BLaER1 treated with 17β-estradiol and CSF1 and Interleukin-3, amounts not matched to agents 10 nM and 100 nM (cell line): ENCODE data around the gene CEMIP2.

ENCODE experiments used
- H3K27ac ChIP-seq, 11 experiments: shearing (Covaris generic); formaldehyde crosslinking; 2 replicates each; pipeline ENCODE4 v1.8.1; 2022
- H3K27me3 ChIP-seq, 11 experiments: shearing (Covaris generic); formaldehyde crosslinking; 2 replicates each; pipeline ENCODE4 v1.8.1; 2022
- H3K36me3 ChIP-seq, 11 experiments: shearing (Covaris generic); formaldehyde crosslinking; 2 replicates each; pipeline ENCODE4 v1.8.1; 2022
- H3K4me1 ChIP-seq, 10 experiments: shearing (Covaris generic); formaldehyde crosslinking; 2 replicates each; pipeline ENCODE4 v1.8.1; 2022
- H3K4me2 ChIP-seq, 11 experiments: shearing (Covaris generic); formaldehyde crosslinking; 2 replicates each; pipeline ENCODE4 v1.8.1; 2022
- H3K4me3 ChIP-seq, 10 experiments: shearing (Covaris generic); formaldehyde crosslinking; 2 replicates each; pipeline ENCODE4 v1.8.1; 2022
- H3K9ac ChIP-seq, 11 experiments: shearing (Covaris generic); formaldehyde crosslinking; 2 replicates each; pipeline ENCODE4 v1.8.1; 2022
- H3K9me3 ChIP-seq, 11 experiments: shearing (Covaris generic); formaldehyde crosslinking; replicated peaks in 1 of 11; 2 replicates each; pipeline ENCODE4 v1.8.1; 2022
- H4K20me1 ChIP-seq, 11 experiments: shearing (Covaris generic); formaldehyde crosslinking; 2 replicates each; pipeline ENCODE4 v1.8.1; 2022
- Cebpa-rat ChIP-seq, 11 experiments: shearing (Covaris generic); IDR thresholded peaks; 2 replicates each; pipeline ENCODE4 v1.8.1; 2022

The CEMIP2 gene

DNA sequence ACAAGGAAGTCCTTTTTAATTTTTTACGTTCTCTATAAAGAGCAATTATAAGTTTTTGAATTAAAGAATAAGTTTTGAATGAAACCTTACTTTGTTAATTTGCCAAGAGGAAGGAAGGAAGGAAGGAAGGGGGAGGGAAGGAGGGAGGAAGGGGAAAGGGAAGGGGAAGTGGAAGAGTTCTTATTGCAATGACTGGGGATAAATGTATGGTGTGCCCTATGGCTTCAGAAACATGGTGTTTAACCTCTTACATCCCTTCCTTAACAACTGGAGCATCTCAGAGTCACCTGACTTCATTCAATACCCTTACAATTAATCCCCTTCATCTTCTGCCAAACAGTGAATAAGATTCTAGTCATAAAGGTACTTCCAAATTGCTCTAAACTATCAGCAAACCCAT, 16.0 kb downstream of the CEMIP2 start:
- TF ChIP-seq Cebpa-rat (IDR thresholded peaks at IDR 0.05), result no peak
- H4K20me1 ChIP-seq, result peaks cover 0 to 98% (median 14%) of the 10 kb centered on the region in 11 experiments; a peak in 13 of 22 replicates

GRCh38 chr9:71748280-71748743, 20.0 kb downstream of the CEMIP2 start:
- Histone ChIP-seq H3K9me3 (peaks cover 0 to 8% (median 0%) of the 10 kb centered on the region in 11 experiments; a peak in 3 of 22 replicates), H4K20me1 (peaks cover 0 to 93% (median 0%) of the 10 kb centered on the region in 11 experiments; a peak in 5 of 22 replicates), H3K27ac (peak overlapping the region in 5 of 11 experiments; percentile 35 to 66 (median 56); a peak in 10 of 22 replicates), H3K36me3 (peaks cover 25 to 81% (median 68%) of the 10 kb centered on the region in 11 experiments), H3K9ac (peak overlapping the region in 2 of 11 experiments; percentile 9 to 27; a peak in 1 of 22 replicates), H3K4me2 (peak overlapping the region in 6 of 11 experiments; percentile 40 to 75 (median 60); a peak in 11 of 22 replicates), H3K4me1 (peaks cover 0 to 46% (median 21%) of the 10 kb centered on the region in 10 experiments; a peak in 13 of 20 replicates), H3K4me3 (no peak overlapping the region), H3K27me3 (no peaks in the 10 kb centered on the region)
- no peak for TF ChIP-seq Cebpa-rat (IDR thresholded peaks at IDR 0.05)

More for the DNA sequence above, 16.0 kb downstream of the CEMIP2 start:
- Histone ChIP-seq H3K9ac (no peak overlapping the region), H3K27me3 (no peaks in the 10 kb centered on the region), H3K4me1 (peaks cover 9 to 33% (median 20%) of the 10 kb centered on the region in 10 experiments), H3K36me3 (peaks cover 4 to 43% (median 33%) of the 10 kb centered on the region in 11 experiments; a peak in 21 of 22 replicates), H3K9me3 (peaks cover 0 to 8% (median 0%) of the 10 kb centered on the region in 11 experiments; a peak in 3 of 22 replicates), H3K4me2 (no peak overlapping the region), H3K27ac (no peak overlapping the region), H3K4me3 (no peak overlapping the region)

GRCh38 chr9:71747576-71747975, 20.7 kb downstream of the CEMIP2 start:
- H4K20me1 ChIP-seq, result peaks cover 0 to 92% (median 0%) of the 10 kb centered on the region in 11 experiments; a peak in 5 of 22 replicates
- peaks cover 25 to 88% (median 66%) of the 10 kb centered on the region in 11 experiments for H3K36me3 ChIP-seq
- peak overlapping the region in 1 of 10 experiments; percentile 10; a peak in 1 of 20 replicates for H3K4me3 ChIP-seq
- peak overlapping the region in 1 of 11 experiments; percentile 27; a peak in 1 of 22 replicates for H3K9ac ChIP-seq
- peak overlapping the region in 5 of 11 experiments; percentile 35 to 66 (median 56); a peak in 11 of 22 replicates for H3K27ac ChIP-seq
- H3K4me2 ChIP-seq, result peak overlapping the region in 6 of 11 experiments; percentile 40 to 75 (median 60); a peak in 11 of 22 replicates
- H3K4me1 ChIP-seq, result peaks cover 0 to 41% (median 21%) of the 10 kb centered on the region in 10 experiments; a peak in 13 of 20 replicates
- H3K9me3 ChIP-seq, result peaks cover 0 to 7% (median 0%) of the 10 kb centered on the region in 11 experiments; a peak in 1 of 22 replicates
- H3K27me3 ChIP-seq, result no peaks in the 10 kb centered on the region
- TF ChIP-seq Cebpa-rat (IDR thresholded peaks at IDR 0.05), result peak in 1 of 11 experiments; percentile 45; a peak in 1 of 22 replicates

- Histone ChIP-seq H4K20me1 (peaks cover 0 to 93% (median 0%) of the 10 kb centered on the region in 11 experiments; a peak in 5 of 22 replicates), H3K36me3 (peaks cover 25 to 89% (median 71%) of the 10 kb centered on the region in 11 experiments), H3K9ac (no peak overlapping the region), H3K27me3 (no peaks in the 10 kb centered on the region), H3K9me3 (peaks cover 0 to 4% (median 0%) of the 10 kb centered on the region in 11 experiments; a peak in 1 of 22 replicates), H3K4me3 (no peak overlapping the region), H3K27ac (peak overlapping the region in 2 of 11 experiments; percentile 63 to 66; a peak in 4 of 22 replicates), H3K4me1 (peaks cover 0 to 41% (median 21%) of the 10 kb centered on the region in 10 experiments; a peak in 13 of 20 replicates), H3K4me2 (peak overlapping the region in 6 of 11 experiments; percentile 40 to 75 (median 54); a peak in 10 of 22 replicates)
- no peak for TF ChIP-seq Cebpa-rat (IDR thresholded peaks at IDR 0.05)
Measured at GRCh38 chr9:71746758-71747125, 21.6 kb downstream of the CEMIP2 start.

DNA sequence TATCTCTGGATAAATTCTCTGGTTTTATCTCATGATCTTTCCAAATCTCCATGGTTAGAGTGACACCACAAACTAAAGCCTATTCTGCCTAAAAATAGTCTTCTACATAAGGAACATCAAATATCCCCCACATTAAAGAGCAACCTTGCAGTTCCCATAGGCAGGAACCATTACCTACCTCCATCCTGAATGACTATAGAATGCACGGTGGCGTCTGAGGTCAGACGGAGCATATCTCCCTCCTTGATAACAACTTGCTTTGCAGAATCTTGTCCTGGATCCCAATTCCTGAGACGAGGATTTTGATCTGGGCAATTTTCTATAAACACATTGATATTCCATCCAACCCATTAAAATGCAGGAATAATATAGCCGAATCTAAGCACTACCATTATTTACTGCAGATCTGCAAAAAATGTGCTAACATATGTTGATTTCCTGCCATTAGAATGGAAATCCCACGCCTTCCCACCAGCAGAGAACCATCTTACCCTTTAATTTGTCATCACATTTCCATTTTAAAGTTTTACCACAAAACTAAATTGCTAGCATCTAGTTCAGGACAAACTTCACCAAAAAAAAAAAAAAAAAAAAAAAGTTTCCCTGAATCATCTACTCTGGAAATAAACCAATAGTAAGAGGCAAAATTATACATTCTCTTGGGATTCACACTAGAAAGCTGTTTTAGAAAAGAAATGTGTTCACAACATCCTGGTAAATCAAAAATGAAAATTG, 22.1 kb downstream of the CEMIP2 start:
- Histone ChIP-seq H3K9ac (no peak overlapping the region), H3K4me3 (no peak overlapping the region), H3K27ac (peak overlapping the region in 1 of 11 experiments; percentile 66; a peak in 2 of 22 replicates), H4K20me1 (peaks cover 0 to 90% (median 0%) of the 10 kb centered on the region in 11 experiments; a peak in 5 of 22 replicates), H3K27me3 (no peaks in the 10 kb centered on the region), H3K9me3 (peaks cover 0 to 4% (median 0%) of the 10 kb centered on the region in 11 experiments; a peak in 1 of 22 replicates), H3K4me2 (peak overlapping the region in 5 of 11 experiments; percentile 42 to 75 (median 61); a peak in 9 of 22 replicates), H3K4me1 (peaks cover 0 to 41% (median 21%) of the 10 kb centered on the region in 10 experiments; a peak in 13 of 20 replicates), H3K36me3 (peaks cover 25 to 93% (median 74%) of the 10 kb centered on the region in 11 experiments)
- no peak for TF ChIP-seq Cebpa-rat (IDR thresholded peaks at IDR 0.05)

DNA sequence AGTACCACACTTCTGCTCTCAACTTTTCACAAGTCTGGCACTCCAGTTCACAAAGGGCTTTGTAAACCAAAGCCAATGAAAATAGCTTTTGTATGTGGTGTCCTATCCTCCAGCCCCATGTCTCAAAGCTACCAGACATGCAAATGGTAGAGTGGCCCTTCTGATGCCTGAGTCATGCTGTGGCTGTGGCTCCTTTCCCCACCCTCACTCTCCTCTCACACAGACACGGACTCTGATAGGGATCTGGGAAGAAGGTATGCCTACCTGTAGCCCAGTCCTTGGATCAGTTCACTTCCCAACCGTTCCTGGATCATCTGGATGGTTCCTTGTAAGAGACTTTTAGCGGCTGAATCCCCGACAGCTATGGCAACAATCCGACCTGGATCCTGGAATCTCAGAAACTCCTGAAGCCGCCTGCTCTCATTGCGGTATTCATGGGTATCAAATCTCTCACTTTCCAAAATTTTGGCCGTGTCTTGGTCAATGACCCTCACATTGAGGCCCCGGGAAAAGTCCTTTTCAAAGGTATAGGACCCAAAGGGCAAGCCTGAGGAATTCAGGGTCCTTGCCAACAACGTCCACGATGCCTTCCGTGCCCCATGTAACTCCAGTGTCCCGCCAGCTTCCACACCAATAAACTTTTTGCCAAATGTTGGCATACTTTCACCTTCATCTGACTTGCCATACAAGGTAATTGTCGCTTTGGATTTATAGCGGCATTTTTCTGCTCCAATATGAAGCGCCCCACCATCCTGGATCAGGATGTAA, 23.4 kb downstream of the CEMIP2 start:
- Histone ChIP-seq H3K9me3 (no peaks in the 10 kb centered on the region), H3K4me2 (no peak overlapping the region), H3K9ac (no peak overlapping the region), H3K4me3 (no peak overlapping the region), H3K27ac (no peak overlapping the region), H3K36me3 (peaks cover 22 to 94% (median 67%) of the 10 kb centered on the region in 11 experiments), H4K20me1 (peaks cover 0 to 89% (median 0%) of the 10 kb centered on the region in 11 experiments; a peak in 3 of 22 replicates), H3K27me3 (no peaks in the 10 kb centered on the region), H3K4me1 (peaks cover 0 to 39% (median 21%) of the 10 kb centered on the region in 10 experiments; a peak in 13 of 20 replicates)
- no peak for TF ChIP-seq Cebpa-rat (IDR thresholded peaks at IDR 0.05)

- H3K27ac ChIP-seq, result no peak overlapping the region
- H4K20me1 ChIP-seq, result peaks cover 0 to 85% (median 0%) of the 10 kb centered on the region in 11 experiments; a peak in 2 of 22 replicates
- H3K9ac ChIP-seq, result no peak overlapping the region
- no peak for TF ChIP-seq Cebpa-rat (IDR thresholded peaks at IDR 0.05)
- H3K9me3 ChIP-seq, result no peaks in the 10 kb centered on the region
- H3K27me3 ChIP-seq, result no peaks in the 10 kb centered on the region
- H3K4me2 ChIP-seq, result no peak overlapping the region
- H3K36me3 ChIP-seq, result peaks cover 24 to 94% (median 67%) of the 10 kb centered on the region in 11 experiments
- no peak overlapping the region for H3K4me3 ChIP-seq
- H3K4me1 ChIP-seq, result peaks cover 0 to 30% (median 21%) of the 10 kb centered on the region in 10 experiments; a peak in 13 of 20 replicates
Measured at GRCh38 chr9:71743882-71744281, 24.4 kb downstream of the CEMIP2 start.

- H3K4me3 ChIP-seq, result no peak overlapping the region
- no peaks in the 10 kb centered on the region for H3K9me3 ChIP-seq
- no peak for TF ChIP-seq Cebpa-rat (IDR thresholded peaks at IDR 0.05)
- H3K4me1 ChIP-seq, result peaks cover 0 to 23% (median 15%) of the 10 kb centered on the region in 10 experiments; a peak in 13 of 20 replicates
- peaks cover 0 to 83% (median 0%) of the 10 kb centered on the region in 11 experiments; a peak in 2 of 22 replicates for H4K20me1 ChIP-seq
- H3K9ac ChIP-seq, result no peak overlapping the region
- no peak overlapping the region for H3K4me2 ChIP-seq
- H3K36me3 ChIP-seq, result peaks cover 24 to 94% (median 67%) of the 10 kb centered on the region in 11 experiments
- no peaks in the 10 kb centered on the region for H3K27me3 ChIP-seq
- no peak overlapping the region for H3K27ac ChIP-seq
Measured at GRCh38 chr9:71743217-71743705, 25.1 kb downstream of the CEMIP2 start.
